DMS114 treated with DMSO at 0.1 percent for 48 hours (cell line): Measurements from ENCODE around the gene DDR2.

Source experiments
- DNase-seq: peaks from one replicate; lab custom pipeline; 2025; ENCODE audit not compliant: unreplicated experiment; lab: John Stamatoyannopoulos, UW

The DDR2 gene

GRCh38 chr1:162670928-162671663 lies 38.8 kb downstream of the DDR2 start:
- no peak for DNase-seq

- no peak for DNase-seq
Observed at GRCh38 chr1:162671664-162672410, 39.6 kb downstream of the DDR2 start.

DNA sequence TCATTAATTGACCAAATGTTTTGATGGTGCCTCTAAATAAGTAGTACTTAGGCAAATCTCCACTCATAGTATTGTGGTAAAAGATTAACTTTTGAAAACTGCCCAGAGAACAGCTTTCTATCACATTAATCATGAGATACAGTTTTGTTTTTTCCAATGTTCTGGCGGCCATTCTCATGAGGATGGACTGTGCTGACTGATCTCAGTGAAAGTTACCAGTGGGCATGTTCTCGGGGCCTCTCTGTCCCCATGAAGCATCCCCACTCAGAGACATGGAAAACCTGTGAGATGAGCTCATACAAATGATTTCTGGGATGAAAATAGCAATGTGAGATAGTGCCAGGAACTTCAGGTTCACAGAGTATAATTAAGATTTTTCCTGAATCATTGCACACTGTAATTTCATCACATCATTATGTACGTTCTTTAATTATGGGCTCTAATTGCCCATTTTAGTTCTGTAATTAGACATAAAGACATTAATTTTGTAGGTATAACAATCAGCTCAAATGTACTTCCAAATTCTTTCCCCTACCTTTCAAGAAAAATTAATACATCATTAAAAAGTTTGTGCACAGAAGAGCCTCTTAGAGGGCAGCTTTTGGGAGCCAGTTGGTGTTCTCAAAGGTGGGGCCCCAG lies 40.5 kb downstream of the DDR2 start:
- no peak for DNase-seq

DNA sequence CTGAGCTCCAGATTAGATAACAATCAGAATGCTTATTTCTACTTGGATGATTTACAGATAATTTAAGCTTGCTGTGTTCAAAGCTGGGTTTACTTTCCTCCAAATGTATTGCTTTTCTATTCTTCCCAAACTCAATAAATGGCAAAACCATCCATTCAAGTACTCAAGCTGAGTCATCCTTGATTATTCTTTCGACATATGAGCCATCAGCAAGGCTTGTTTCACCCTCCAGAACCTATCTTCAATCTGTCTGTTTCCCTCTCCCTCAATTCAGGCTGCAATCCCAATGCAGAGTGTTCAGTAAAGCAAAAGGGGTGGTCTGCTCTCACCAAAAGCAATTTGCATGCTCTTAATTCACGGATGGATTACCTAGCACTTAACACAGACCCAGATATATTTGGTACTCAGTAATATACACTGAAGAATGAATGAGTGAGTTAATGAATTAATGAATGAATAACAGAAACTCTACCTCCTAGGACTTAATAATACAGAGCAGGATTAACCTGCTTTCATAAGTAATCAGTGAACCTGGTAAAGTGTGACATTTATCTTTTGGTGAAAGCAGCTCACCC lies 41.9 kb downstream of the DDR2 start:
- no peak for DNase-seq

DNA sequence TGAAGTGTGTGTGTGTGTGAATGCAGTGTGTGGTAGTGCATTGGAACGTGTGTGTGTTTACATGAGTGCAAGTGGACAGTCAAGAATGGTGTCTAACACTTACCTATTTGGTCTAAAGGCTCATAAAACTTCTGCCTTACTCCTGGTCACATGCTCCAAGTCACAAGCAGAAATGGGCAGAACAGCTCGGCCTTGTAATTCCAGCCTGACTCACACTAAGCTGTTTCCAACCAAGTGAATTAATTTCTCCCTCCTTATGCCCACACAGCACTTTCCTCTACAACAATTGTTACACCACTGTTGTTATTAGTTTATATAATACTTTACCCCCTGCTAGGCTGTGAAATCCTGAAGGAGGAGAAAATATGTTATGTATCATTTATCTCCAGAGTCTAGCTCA lies 43.8 kb downstream of the DDR2 start:
- DNase-seq = no peak

- DNase-seq = no peak
Observed at GRCh38 chr1:162676750-162677149, 44.5 kb downstream of the DDR2 start.

- no peak for DNase-seq
Observed at GRCh38 chr1:162677607-162678371, 45.5 kb downstream of the DDR2 start.

- no peak for DNase-seq
Observed at GRCh38 chr1:162678439-162678838, 46.2 kb downstream of the DDR2 start.

DNA sequence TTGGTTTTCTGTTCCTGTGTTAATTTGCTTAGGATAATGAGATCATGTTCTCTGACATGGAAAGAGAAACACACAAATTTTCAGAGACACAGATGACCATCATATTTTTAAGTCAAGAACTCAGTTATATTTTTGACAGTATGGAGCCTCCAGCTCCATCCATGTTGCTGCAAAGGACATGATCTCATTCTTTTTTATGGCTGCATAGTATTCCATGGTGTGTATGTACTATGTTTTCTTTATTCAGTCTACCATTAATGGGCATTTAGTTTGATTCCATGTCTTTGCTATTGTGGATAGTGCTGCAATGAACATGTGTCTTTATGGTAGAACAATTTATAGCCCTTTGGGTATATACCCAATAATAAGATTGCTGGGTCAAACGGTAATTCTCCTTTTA lies 47.0 kb downstream of the DDR2 start:
- DNase-seq = no peak

GRCh38 chr1:162680419-162681121 lies 48.3 kb downstream of the DDR2 start:
- no peak for DNase-seq

DNA sequence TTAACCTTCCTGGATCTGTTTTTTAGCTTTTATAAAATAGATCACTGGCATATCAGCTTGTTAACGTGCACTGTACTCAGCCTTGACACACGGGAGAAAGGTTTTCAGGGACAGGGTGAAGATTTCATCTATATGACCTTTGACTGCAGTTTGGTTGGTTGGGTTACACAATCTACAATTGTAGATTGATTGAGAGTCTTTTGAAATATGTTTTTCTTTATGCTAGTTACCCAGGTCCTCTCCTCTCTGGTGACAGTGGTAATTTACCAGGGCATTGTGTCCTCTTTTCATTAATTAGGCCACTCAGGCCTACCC lies 48.8 kb downstream of the DDR2 start:
- no peak for DNase-seq

DNA sequence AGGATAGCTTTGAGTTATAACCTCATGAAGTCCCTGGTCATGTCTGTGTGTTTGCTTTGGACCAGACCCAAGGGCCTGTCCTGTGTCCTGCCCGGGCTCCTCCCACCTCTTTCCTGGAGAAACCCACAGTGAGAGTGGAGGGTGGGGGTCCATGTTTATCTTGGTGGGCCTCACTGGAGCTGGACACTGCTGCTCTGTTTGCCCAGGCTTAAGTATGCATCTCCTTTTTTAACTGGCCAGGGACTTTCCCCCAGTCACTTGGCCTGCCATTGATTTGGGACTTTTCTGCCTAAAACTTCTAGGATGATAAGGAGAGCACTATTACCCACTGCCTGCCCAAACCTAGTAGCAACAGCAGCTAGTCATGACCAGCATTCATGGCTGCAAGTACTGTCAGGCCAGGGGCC lies 49.8 kb downstream of the DDR2 start:
- DNase-seq = no peak

DNA sequence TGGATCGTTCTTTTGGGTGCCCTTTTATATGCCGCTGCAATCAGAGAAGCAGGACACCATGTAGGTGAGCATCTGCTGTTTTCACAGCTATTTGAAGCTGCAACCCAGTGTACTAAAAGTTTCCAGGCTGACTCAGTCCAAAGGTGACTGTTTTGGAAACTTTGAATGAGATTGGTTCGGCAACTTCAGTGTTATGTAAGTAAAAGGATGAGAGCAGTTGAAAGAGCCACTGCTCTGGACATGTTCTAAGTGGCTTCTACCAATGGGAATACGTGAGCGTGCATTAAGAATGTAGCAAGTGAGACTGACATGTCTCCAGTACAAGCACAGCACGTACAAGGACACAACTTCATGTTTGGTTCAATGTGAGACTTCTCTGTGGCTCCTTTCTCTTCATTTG lies 55.6 kb downstream of the DDR2 start:
- DNase-seq = no peak

GRCh38 chr1:162688521-162688920 lies 56.3 kb downstream of the DDR2 start:
- DNase-seq = no peak

DNA sequence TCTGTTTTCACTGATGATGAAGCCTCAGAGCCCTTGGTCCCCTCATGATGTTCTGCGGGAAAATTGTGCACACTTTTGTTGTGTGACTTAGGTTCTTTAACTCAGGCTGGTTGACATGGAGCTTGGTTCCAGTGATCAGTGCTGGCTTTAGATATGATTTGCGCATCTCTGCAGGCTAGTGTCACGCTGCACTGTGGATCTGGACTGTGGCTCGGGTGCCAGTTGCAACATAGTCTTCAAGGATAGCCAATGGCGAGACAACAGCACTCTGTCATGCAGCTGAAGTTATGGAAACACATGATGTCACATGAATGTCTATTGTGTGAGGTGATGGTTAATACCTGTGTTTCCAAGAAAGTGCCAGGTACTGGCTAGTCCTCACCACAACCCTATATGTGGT lies 56.7 kb downstream of the DDR2 start:
- DNase-seq = no peak

DNA sequence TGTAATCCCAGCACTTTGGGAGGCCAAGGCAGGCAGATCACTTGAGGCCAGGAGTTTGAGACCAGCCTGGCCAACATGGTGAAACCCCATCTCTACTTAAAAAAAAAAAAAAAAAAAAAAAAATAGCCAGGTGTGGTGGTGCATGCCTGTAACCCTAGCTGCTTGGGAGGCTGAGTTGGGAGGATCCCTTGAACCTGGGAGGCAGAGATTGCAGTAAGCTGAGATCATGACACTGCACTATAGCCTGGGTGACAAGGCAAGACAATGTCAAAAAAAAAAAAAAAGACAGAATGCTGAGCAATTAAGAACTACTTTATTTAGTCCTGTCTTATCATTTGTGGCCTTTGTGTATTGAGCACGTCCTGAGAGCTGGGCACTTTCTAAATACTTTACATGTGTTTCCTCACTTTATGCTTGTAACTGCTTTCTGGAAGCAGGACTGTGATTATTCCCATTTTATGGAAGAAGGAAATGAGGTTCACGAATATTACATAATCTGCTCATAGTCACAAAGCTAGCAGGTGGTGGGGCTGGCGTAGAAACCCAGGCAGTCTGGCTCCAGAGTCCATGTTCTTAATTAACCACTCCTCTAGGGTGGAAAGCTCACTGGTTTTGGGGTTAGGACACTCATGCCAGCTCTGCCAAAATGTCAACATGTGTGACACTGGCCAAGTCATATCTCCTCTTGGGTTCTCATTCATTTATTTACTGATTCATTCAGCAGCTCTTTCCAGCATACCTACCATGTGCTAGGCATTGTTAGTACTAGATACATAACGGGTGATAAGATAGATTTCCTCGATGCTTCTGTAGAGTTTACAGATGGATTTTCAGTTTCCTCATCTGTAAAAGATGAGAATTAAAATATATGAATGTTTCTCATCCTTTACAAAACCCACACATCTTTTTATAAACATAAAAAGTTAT lies 57.7 kb downstream of the DDR2 start:
- no peak for DNase-seq

DNA sequence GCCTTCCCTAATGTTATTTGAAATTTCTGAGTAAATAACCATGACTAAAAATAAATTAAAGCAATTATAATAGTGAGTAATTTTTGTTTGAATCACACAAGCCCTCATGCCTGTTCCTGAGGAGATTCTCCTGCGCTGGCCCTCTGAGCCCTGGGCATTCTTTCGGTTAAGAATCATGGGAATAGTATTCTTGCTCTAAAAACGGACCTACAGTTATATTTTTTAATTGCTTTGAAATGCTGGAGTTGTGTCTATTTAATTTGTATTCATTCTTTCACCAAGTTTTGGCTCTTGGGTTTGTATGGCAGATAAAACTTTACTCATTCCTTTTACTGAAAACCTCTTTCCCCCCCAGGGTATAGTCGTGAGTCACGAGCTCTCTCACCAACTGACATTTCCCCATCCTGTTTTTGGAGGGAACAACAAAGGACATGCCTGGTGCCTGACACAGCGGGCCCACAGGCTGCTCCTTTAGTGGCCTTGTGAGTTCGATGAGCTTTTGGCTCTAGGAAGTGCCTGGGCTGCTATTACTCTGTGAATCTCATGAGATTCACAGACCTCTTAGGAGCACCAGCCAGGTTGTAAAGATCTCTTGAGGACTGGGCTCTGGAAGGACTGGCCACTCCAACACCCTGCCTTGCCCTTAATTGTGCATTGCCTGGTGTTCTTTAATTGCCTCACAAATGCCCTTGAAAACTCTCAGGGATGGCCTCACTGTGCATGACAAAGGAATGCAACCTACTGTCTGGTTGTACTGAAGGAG lies 58.6 kb downstream of the DDR2 start:
- no peak for DNase-seq

GRCh38 chr1:162691999-162692575 lies 59.8 kb downstream of the DDR2 start:
- no peak for DNase-seq
